ENCODE results near the gene PAX7.

PAX7 gene

DNA sequence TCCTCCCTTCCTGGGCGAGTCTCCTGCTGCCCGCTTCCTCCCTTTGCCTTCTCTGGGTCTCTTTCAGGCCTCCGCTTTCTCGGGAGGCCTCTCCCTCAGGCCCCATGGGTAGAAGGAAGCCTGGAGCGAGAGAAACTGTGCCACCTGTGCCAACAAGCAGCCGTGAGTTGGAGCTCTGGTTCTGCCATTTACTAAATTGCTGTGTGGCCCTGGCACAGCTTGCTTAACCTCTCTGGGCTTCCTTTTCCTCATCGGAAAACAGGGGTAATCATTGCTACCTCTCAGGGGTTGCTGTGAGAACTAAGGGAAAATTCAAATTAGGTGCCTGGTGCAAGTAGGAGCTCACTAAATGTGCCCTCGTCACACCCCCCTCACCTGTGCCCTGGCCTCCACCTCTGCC, 80.4 kb downstream of the PAX7 start:
- DNase-seq = no peak

DNA sequence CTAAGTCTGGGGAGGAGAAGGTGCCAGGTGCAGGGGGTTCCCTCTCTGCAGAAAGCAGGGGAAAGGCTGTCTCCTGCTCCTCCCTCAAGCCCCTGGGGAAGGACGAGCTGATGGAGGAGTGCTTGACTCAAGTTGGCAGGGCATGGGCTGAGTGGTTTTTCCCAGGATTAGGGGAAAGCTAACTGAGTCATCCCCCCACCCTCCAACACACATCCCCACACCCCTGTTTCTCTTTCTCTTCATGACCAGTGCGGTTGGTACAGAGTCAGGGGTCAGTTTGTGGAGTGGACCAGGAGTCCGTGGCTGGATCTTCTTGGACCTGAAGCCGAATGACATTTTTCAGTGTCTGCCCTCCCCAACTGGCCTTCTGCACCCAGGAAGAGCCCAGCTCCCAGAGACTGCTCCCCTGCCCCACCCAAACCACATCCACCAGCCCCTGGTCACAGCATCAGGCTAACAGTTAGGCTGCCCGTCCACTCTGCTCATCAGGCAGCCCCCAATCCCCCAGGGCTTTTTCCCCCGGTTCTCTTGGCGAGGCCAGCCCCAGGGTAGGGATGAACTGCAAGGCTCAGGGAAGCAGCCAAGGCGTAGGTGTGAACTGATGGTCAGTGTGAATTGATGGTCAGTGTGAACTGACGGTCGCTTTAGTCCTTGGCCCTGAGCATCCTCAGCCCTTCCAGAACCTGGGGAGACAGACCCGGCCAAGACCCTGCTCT, 81.0 kb downstream of the PAX7 start:
- DNase-seq = no peak

DNA sequence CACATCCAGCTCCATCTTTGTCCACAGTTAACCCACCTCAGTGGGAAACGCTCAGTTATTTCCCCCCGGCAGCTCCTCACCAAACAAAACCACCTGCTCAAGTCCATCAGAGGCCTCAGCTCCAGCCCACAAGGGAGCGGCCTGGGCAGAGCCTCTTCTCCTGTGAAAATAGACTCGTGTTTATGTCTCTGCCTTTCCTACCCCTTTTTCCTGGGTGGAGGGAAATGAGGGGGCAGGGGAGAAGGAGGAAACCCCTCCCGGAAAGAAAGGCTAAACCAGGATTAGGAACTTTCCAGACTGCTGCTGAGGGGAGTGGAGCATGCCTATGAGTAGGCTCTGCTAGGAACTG, 81.6 kb downstream of the PAX7 start:
- DNase-seq = no peak

- DNase-seq = no peak
Observed at GRCh38 chr1:18714404-18715175, 83.9 kb downstream of the PAX7 start.

DNA sequence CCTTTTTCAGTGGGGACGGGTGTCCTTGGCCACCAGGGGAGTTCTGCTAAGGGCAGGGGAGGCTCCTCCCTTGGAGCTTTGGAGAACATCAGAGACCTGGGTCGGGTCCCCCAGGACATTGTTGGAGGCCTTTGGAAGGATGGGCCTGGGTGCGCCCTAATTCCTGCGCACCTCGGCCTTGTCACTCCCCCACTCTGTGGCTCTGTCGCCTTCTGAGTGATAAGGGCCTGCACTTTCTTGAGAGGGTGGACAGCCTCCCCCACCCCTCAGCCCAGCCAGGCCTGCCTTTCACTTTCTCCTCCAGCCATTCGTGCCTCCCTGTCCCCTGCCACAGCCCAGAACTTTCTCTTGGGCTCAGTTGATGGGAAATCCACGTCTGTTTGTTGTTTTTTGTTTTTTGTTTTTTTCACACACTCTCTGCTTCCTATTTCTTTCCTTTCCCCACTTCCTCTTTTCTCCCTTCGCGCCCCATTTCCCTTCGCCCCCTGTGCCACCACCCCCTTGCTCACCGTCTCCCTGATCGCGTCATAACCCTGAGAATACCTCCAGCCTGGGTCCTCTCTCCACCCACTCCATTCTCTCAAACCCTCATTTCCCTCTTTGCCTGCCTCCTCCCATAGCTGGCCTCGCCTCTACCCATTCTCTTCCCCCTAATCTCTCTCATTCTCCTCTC, 85.6 kb downstream of the PAX7 start:
- DNase-seq = no peak

DNA sequence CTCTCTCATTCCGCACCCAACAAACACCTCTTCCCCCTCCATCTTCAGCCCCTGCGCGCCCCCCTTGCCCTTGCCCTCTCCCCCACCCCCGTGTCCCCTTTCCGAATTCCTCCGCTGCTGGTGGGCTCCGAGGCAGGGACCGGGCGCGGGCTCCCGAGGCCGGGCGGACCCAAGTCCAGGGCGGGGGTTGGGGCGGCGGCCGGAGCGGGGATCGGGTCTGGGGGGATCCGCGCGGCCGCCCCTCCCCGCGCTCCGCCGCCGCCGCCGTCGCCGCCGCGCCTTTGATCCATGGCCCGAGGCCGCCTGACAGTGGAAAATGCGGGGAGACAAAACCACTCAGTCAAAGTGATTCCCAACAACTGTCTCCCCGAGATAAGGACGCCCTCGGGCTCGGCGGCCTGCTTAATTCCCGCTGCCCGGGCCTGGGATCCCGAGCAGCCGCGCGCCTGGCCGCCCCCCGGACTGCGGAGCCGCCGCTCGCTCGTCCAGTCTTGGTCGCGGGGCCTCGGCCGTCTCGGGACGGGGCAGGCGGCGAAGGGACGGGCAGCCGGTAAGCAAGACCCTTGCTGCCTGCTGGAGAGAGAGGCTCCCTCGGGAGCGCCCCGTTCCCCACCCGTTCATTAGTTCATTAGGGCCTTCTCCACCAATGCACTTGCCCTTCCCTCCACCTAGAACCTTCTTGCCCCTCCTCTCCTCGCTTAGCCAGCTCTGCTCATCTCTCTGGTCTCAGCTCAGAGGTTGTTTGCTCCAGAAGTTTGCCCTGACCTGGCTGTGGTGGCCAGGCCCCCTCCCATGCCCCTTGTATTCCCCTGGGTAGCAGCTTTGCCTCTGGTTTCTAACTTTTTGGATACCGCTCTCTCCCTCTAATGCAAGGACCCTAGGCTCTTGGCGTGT, 86.4 kb downstream of the PAX7 start:
- no peak for DNase-seq

GRCh38 chr1:18719786-18720451, 89.3 kb downstream of the PAX7 start:
- no peak for DNase-seq

DNA sequence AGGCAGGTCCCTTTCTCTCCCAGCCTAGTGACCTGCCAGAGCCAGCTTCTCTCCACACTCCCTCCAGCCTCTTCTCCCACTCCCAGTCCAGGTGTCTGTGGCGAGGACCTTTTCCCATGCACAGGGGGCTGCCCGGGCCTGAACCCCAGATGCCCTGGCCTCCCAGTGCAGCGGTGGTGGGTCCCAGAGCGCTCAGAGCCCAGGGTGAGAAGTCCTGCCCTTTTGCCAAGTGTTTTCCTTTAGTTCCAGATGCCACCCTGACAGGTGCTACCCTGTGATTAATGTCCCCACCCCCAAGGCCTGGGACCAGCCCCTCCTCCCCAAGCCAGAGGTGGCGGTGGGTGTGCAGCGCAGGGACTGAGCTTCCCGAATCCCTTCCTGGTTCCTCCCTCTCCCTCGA, 90.4 kb downstream of the PAX7 start:
- no peak for DNase-seq

DNA sequence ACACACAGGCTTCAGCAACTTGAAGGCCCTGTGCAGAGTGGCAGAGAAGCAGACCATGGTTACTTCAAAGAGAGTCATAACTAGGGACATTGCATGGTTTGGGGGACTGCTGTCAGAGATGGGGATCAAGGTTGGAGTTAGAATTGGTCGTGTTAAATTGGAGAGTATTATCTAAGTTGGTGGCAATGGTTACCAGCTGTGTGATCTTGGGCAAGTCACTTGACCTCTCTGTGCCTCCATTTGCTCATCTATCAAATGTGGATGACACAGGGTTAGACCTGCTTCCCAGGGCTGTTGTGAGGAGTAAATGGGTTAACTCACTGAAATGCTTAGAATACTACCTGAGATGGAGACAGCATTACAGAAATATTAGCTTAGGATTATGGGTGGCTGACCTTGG, 91.1 kb downstream of the PAX7 start:
- no peak for DNase-seq

DNA sequence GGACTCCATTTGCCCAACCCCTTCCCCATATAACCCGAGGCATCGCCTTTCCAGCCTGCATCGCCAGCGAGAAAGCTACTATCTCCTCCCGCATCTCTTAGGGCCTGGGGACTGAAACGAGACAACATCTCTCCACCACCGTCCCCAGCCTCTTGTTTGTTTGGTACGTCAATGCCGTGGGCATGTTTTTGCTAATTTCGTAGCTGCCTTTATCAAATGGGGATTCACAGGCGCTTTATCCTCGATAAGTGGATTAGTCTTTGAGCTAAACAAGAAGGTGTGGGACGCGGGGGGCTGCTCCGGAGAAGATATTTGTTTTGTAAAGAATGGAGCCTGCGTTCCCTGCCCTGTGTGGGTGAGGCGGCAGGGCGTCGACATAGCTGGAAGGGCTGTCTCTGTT, 91.6 kb downstream of the PAX7 start:
- no peak for DNase-seq

GRCh38 chr1:18723206-18723605, 92.6 kb downstream of the PAX7 start:
- no peak for DNase-seq

GRCh38 chr1:18723701-18724411, 93.2 kb downstream of the PAX7 start:
- DNase-seq = no peak

DNA sequence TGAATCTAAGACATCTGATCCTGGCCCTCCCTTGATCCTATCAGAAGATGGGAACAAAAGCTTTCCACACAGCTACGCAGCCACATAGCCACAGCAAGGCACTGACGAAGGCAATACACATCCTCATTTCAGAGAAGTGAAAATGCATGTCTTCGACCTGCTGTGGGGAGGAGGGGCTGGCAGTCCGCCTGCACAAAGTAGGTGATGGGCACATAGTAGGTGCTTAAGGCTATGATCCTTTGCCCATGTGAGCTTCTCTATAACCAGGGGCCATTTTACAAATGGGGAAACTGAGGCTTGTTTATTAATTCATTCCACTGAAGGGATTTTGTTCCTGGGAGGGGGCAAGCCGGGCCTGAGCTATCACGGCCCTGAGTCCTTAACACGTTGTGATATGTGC, 94.2 kb downstream of the PAX7 start:
- no peak for DNase-seq

DNA sequence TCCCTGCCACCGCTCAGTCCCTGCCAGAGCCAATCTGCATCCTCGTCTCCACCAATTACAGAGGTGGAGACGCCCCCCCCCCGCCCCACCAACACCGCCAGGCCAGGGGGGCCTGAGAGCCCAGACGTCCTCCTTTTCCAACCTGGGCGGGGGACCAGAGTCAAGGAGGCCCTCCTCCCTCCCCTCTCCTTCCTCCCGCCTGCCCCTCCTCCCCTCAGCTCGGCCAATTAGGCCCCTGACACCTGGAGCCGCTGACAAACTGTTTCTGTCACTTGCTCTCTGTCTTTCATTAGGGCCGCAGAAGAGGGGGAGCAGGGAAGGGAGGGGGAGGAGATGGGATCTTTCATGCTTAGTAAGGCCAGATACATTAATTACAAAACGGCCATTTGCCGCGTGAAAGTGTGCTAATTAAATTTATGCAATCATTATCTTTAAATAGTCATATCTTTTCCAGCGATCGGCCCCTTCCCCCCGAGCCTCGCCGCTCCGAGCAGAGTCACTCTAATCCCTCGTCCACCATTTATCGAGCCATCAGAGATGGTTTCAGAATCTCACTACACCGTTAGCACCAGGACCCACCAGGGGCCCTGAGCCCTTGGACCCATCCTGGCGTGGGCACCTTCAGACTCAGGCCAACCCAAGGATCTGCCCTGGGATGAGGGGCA, 94.7 kb downstream of the PAX7 start:
- no peak for DNase-seq

GRCh38 chr1:18726368-18726767, 95.7 kb downstream of the PAX7 start:
- no peak for DNase-seq

GRCh38 chr1:18727956-18728355, 97.3 kb downstream of the PAX7 start:
- no peak for DNase-seq

DNA sequence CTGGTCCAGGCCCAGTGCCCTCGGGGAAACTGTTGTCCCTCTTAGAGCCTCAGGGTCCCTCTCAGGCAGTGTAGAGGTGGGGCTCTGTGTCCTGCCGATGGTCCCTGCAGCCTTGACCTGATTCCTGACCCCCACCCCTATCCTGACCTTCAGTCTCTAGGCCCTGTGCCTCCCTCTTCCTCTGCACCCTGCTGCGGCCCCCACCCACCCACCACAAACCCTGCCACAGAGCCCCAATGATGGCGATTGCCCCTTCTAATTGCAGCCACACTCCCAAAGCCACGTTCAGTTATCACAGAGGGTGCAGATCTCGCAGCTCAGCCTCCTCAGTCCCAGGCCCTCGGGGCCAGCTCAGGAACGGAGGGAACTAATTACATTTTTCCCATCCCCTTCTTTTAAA, 99.7 kb downstream of the PAX7 start:
- no peak for DNase-seq

GRCh38 chr1:18731148-18731547, 100.5 kb downstream of the PAX7 start:
- DNase-seq = no peak

GRCh38 chr1:18731591-18732235, 101.1 kb downstream of the PAX7 start:
- no peak for DNase-seq

- DNase-seq = no peak
Observed at GRCh38 chr1:18732686-18733085, 102.0 kb downstream of the PAX7 start.

GRCh38 chr1:18734001-18734400, 103.4 kb downstream of the PAX7 start:
- DNase-seq = no peak

Data from activated naive CD4-positive, alpha-beta T cell treated with anti-CD3 and anti-CD28 coated beads, Interleukin-2, amount 50 U/mL, for 16 hours (primary cell).